Chondrocyte (in vitro differentiated cells): ENCODE data around the gene ATL1. TPM values are rescaled to one million over a fixed set of nuclear protein-coding genes. Genes with fewer than 3 reads are reported as not detected.

Experiments used
- DNase-seq: peaks from one replicate; pipeline ENCODE4 v3.0.0; 2021; ENCODE audit warnings: mixed read lengths, low spot score
- H3K27ac Mint-ChIP-seq: one replicate; pipeline ENCODE4 v1.8.0; 2021; ENCODE audit warnings: mild to moderate bottlenecking, moderate library complexity, mixed read lengths; ENCODE audit not compliant: unreplicated experiment
- H3K27me3 Mint-ChIP-seq: 2 replicates; pipeline ENCODE4 v1.8.0; 2021; ENCODE audit warnings: low read depth, mixed read lengths
- H3K36me3 Mint-ChIP-seq: 2 replicates; pipeline ENCODE4 v1.8.0; 2021; ENCODE audit warnings: low read depth, mixed read lengths
- H3K4me1 Mint-ChIP-seq: 2 replicates; pipeline ENCODE4 v1.8.0; 2021; ENCODE audit warnings: low read depth, mild to moderate bottlenecking, mixed read lengths
- H3K4me3 Mint-ChIP-seq: one replicate; pipeline ENCODE4 v1.8.0; 2021; ENCODE audit warnings: mild to moderate bottlenecking, moderate library complexity, mixed read lengths; ENCODE audit not compliant: unreplicated experiment
- H3K9me3 Mint-ChIP-seq: 2 replicates; pipeline ENCODE4 v1.8.0; 2021; ENCODE audit warnings: low read depth, mixed read lengths
- total RNA-seq: library from RNA; stranded (reverse); gene quantifications from 3 replicates; pipeline ENCODE4 v1.2.1, GENCODE V29; 2021
- TF ChIP-seq, protein P1 (sequence below): fragments of 200-600 bp; sonication (generic); IDR thresholded peaks from 2 replicates; pipeline ENCODE4 v1.5.0; 2021; ENCODE audit warnings: antibody characterized with exemption, mild to moderate bottlenecking, moderate library complexity

ATL1 gene
- total RNA-seq, 1 donor from 2014 or later: 19.0 TPM

GRCh38 chr14:50607761-50608160, 47.8 kb downstream of the ATL1 start:
- TF ChIP-seq, protein P1, sequence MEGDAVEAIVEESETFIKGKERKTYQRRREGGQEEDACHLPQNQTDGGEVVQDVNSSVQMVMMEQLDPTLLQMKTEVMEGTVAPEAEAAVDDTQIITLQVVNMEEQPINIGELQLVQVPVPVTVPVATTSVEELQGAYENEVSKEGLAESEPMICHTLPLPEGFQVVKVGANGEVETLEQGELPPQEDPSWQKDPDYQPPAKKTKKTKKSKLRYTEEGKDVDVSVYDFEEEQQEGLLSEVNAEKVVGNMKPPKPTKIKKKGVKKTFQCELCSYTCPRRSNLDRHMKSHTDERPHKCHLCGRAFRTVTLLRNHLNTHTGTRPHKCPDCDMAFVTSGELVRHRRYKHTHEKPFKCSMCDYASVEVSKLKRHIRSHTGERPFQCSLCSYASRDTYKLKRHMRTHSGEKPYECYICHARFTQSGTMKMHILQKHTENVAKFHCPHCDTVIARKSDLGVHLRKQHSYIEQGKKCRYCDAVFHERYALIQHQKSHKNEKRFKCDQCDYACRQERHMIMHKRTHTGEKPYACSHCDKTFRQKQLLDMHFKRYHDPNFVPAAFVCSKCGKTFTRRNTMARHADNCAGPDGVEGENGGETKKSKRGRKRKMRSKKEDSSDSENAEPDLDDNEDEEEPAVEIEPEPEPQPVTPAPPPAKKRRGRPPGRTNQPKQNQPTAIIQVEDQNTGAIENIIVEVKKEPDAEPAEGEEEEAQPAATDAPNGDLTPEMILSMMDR: no peak
- DNase-seq: no peak
- Mint-ChIP-seq H3K4me1 (peaks cover 10% of the 10 kb centered on the region), H3K27ac (no peak overlapping the region), H3K27me3 (no peaks in the 10 kb centered on the region), H3K36me3 (peaks cover 9% of the 10 kb centered on the region), H3K9me3 (no peaks in the 10 kb centered on the region), H3K4me3 (no peak overlapping the region)

DNA sequence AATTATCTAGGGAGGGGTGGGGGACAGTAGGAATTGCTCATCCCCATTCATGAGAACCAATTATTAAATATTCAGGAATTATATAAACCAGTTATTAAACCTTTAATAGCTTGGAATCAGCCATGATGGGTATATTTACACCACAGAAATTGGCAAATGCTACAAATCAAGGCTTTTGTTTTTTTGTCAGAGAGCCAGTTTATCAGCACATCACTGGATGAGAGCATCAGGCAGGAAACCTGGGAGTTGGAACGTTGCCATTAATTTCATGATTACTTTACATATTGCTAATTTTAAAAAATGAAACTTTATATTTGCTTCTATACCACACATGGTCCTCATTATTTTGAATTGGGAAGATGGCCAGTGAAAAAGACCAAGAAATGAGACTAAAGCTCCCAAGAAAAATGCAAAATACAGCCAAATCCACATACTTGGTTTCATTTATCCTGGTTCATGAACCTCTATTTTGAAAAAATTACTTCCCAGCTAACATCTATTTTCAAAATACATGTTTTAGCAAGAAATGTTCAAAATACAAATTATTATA, 48.4 kb downstream of the ATL1 start:
- no peak for DNase-seq
- Mint-ChIP-seq H3K4me1 (peaks cover 10% of the 10 kb centered on the region), H3K27ac (no peak overlapping the region), H3K27me3 (no peaks in the 10 kb centered on the region), H3K9me3 (no peaks in the 10 kb centered on the region), H3K36me3 (peaks cover 9% of the 10 kb centered on the region), H3K4me3 (no peak overlapping the region)
- TF ChIP-seq, protein P1: no peak

- H3K4me3 Mint-ChIP-seq: no peak overlapping the region
- no peaks in the 10 kb centered on the region for H3K27me3 Mint-ChIP-seq
- no peak for DNase-seq
- H3K9me3 Mint-ChIP-seq: no peaks in the 10 kb centered on the region
- TF ChIP-seq, protein P1: no peak
- no peak overlapping the region for H3K27ac Mint-ChIP-seq
- H3K4me1 Mint-ChIP-seq: peaks cover 10% of the 10 kb centered on the region
- H3K36me3 Mint-ChIP-seq: peaks cover 13% of the 10 kb centered on the region
Measured at GRCh38 chr14:50610465-50610864, 50.5 kb downstream of the ATL1 start.

- H3K36me3 Mint-ChIP-seq: peaks cover 15% of the 10 kb centered on the region
- no peak overlapping the region for H3K4me3 Mint-ChIP-seq
- no peak overlapping the region for H3K27ac Mint-ChIP-seq
- H3K9me3 Mint-ChIP-seq: no peaks in the 10 kb centered on the region
- no peaks in the 10 kb centered on the region for H3K27me3 Mint-ChIP-seq
- TF ChIP-seq, protein P1: no peak
- no peaks in the 10 kb centered on the region for H3K4me1 Mint-ChIP-seq
- DNase-seq: no peak
Measured at GRCh38 chr14:50612806-50613205, 52.9 kb downstream of the ATL1 start.

DNA sequence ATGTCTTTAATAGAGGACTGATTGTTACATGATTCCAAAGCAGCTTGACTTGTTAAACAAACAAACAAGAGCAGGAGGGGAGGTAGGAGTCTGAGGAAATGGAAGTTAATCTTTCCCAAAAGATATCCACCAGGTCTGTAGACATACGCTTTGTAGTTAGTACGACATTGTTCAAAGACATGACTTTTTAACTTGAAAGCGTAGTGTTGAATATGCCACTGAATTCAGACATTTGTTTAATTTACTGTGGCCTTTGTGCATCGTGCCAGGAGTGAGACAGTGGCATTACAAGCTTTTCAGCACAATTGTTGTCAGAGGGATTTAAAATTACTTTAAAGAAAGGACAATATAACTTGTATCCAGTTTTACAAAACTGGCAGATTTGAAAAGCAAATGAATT, 55.1 kb downstream of the ATL1 start:
- no peak overlapping the region for H3K4me3 Mint-ChIP-seq
- TF ChIP-seq, protein P1: no peak
- DNase-seq: no peak
- no peaks in the 10 kb centered on the region for H3K27me3 Mint-ChIP-seq
- peaks cover 11% of the 10 kb centered on the region for H3K36me3 Mint-ChIP-seq
- no peak overlapping the region for H3K27ac Mint-ChIP-seq
- no peaks in the 10 kb centered on the region for H3K9me3 Mint-ChIP-seq
- H3K4me1 Mint-ChIP-seq: peaks cover 4% of the 10 kb centered on the region
